ENCODE measurements around the gene FOXL3. TPM values are rescaled to one million over a fixed set of nuclear protein-coding genes. Genes with fewer than 3 reads are reported as not detected.

Gene FOXL3
- total RNA-seq (not detected in 2 replicates), polyA plus RNA-seq (not detected in 2 replicates), polyA minus RNA-seq (not detected in 2 replicates)
- total RNA-seq (2013), result not detected

GRCh38 chr7:289756-290553 is at the start of gene FOXL3:
TSS of gene FOXL3 (plus strand) at chr7:290170. CDS start at chr7:290170, 0 bp downstream.
- TF ChIP-seq EZH2 (IDR thresholded peaks at IDR 0.05; ENCODE audit: borderline replicate concordance, insufficient read depth, low read depth, low read length, poor library complexity, severe bottlenecking) (no peak), CTCF (IDR thresholded peaks at IDR 0.05) (no peak)
- Mint-ChIP-seq H3K4me3 (no peak within 1 kb of the TSS), H3K27me3 (peaks cover 28% of the 10 kb centered on the region), H3K4me1 (no peaks in the 10 kb centered on the region), H3K27ac (no peak within 1 kb of the TSS), H3K9me3 (ENCODE audit: insufficient read depth) (no peaks in the 10 kb centered on the region)
- Histone ChIP-seq H3K36me3 (replicated peaks in 1 of 2; ENCODE audit: control extremely low read depth in 1 of 2, control insufficient read depth in 1 of 2, extremely low read depth in 1 of 2, insufficient read depth in 2 of 2, low read length in 1 of 2) (no peaks in the 10 kb centered on the region), H3K27me3 (replicated peaks in 1 of 4; ENCODE audit: control extremely low read depth in 1 of 4, control insufficient read depth in 3 of 4, insufficient read depth in 4 of 4, low read length in 3 of 4) (peaks cover 0 to 37% (median 5%) of the 10 kb centered on the region in 4 experiments), H3K4me3 (ENCODE audit: control extremely low read depth in 1 of 5, extremely low read depth in 1 of 5, insufficient read depth in 1 of 5, low read depth in 2 of 5, low read length in 4 of 5) (no peak within 1 kb of the TSS), H4K20me1 (ENCODE audit: control insufficient read depth, insufficient read depth, low read length, poor library complexity, severe bottlenecking) (no peaks in the 10 kb centered on the region), H3K4me1 (ENCODE audit: control insufficient read depth in 2 of 2, insufficient read depth in 2 of 2, low read length in 2 of 2) (no peaks in the 10 kb centered on the region), H3K9me3 (ENCODE audit: control extremely low read depth in 1 of 3, control insufficient read depth in 2 of 3, insufficient read depth in 1 of 3, low read length in 2 of 3) (peaks cover 0 to 4% (median 0%) of the 10 kb centered on the region in 3 donors), H3K27ac (ENCODE audit: low read length in 2 of 2) (no peak within 1 kb of the TSS), H3K9ac (ENCODE audit: low read length) (no peak within 1 kb of the TSS), H3K4me2 (replicated peaks; ENCODE audit: low read depth, low read length, poor library complexity, severe bottlenecking) (no peak within 1 kb of the TSS), H2AFZ (ENCODE audit: insufficient read depth, low read depth, low read length, poor library complexity, severe bottlenecking) (no peak within 1 kb of the TSS), H3K79me2 (ENCODE audit: control insufficient read depth, insufficient read depth, low read length) (no peaks in the 10 kb centered on the region)
- 16% methylated on average over 65 of the region's 79 CpGs for WGBS (ENCODE audit: insufficient coverage)
- ATAC-seq (ENCODE audit: low read depth) (no peak), DNase-seq (no peak)
- POLR2A ChIA-PET, result no interaction called here
- CTCF ChIA-PET, result no interaction called here
- intact Hi-C loops (cut with micrococcal nuclease), result no loop called here

DNA sequence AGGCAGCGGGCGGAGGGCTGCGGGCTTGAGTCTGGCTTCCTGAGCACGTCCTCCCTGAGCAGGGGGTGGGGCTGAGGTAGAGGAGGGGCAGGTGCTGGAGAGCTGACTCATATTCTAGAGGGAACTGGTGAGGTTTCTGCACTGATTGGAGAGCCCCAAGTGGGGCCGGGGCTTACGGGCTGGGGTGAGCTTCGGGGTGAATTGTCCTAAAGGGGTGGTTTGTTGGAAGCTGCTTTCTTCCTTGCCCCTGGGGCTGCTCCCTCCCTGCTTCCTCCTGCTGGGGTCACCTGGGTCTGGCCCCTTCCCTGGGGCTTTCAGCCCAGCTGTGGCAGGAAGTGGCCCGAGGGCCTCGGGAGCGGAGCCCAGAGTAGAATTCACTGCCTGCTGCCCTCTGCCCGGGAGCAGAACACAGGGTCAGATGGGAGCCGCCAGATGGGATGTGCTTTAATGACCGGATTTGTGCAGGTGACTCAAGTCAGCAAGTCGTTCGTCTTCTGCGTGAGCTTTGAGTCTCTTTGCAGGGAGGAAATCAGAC is 49.0 kb upstream of the FOXL3 start:
- no peak overlapping the region for H3K27ac Mint-ChIP-seq
- Histone ChIP-seq H3K4me1 (ENCODE audit: control insufficient read depth in 2 of 2, insufficient read depth in 2 of 2, low read length in 2 of 2) (no peaks in the 10 kb centered on the region), H3K4me2 (replicated peaks; ENCODE audit: low read depth, low read length, poor library complexity, severe bottlenecking) (no peak overlapping the region), H3K9me3 (ENCODE audit: control extremely low read depth in 1 of 3, control insufficient read depth in 2 of 3, insufficient read depth in 1 of 3, low read length in 2 of 3) (peaks cover 0 to 32% (median 0%) of the 10 kb centered on the region in 3 donors), H3K79me2 (ENCODE audit: control insufficient read depth, insufficient read depth, low read length) (no peaks in the 10 kb centered on the region), H3K9ac (ENCODE audit: low read length) (no peak overlapping the region), H4K20me1 (ENCODE audit: control insufficient read depth, insufficient read depth, low read length, poor library complexity, severe bottlenecking) (no peaks in the 10 kb centered on the region), H2AFZ (ENCODE audit: insufficient read depth, low read depth, low read length, poor library complexity, severe bottlenecking) (no peak overlapping the region), H3K27me3 (replicated peaks in 1 of 4; ENCODE audit: control extremely low read depth in 1 of 4, control insufficient read depth in 3 of 4, insufficient read depth in 4 of 4, low read length in 3 of 4) (peaks cover 0 to 3% (median 0%) of the 10 kb centered on the region in 4 experiments), H3K4me3 (ENCODE audit: control extremely low read depth in 1 of 5, extremely low read depth in 1 of 5, insufficient read depth in 1 of 5, low read depth in 2 of 5, low read length in 4 of 5) (no peak overlapping the region), H3K36me3 (replicated peaks in 1 of 2; ENCODE audit: control extremely low read depth in 1 of 2, control insufficient read depth in 1 of 2, extremely low read depth in 1 of 2, insufficient read depth in 2 of 2, low read length in 1 of 2) (no peaks in the 10 kb centered on the region), H3K27ac (ENCODE audit: low read length in 2 of 2) (no peak overlapping the region)
- no peak overlapping the region for H3K4me3 Mint-ChIP-seq
- H3K27me3 Mint-ChIP-seq, result no peaks in the 10 kb centered on the region
- DNase-seq, result no peak
- 30% methylated on average over 15 of the region's 16 CpGs for WGBS (ENCODE audit: insufficient coverage)
- no peak for ATAC-seq (ENCODE audit: low read depth)
- TF ChIP-seq CTCF (IDR thresholded peaks at IDR 0.05), result no peak
- TF ChIP-seq EZH2 (IDR thresholded peaks at IDR 0.05; ENCODE audit: borderline replicate concordance, insufficient read depth, low read depth, low read length, poor library complexity, severe bottlenecking), result no peak
- POLR2A ChIA-PET, result no interaction called here
- H3K9me3 Mint-ChIP-seq (ENCODE audit: insufficient read depth), result no peaks in the 10 kb centered on the region
- CTCF ChIA-PET, result no interaction called here
- no peaks in the 10 kb centered on the region for H3K4me1 Mint-ChIP-seq
- intact Hi-C loops (cut with micrococcal nuclease), result no loop called here
